Keratinocyte (primary cell): ENCODE results near the gene UFM1. TPM values are rescaled to one million over a fixed set of nuclear protein-coding genes. Genes with fewer than 3 reads are reported as not detected.
"Not testable (repeated sequence)": the region's sequence is repeated elsewhere in the genome, so short reads cannot be mapped to it uniquely, and the experiment has no call there.

ENCODE experiments used
- DNase-seq: peaks from one replicate; pipeline ENCODE4 v3.0.0-alpha.2; 2011; ENCODE audit warnings: low read depth, missing footprints, low spot score
- FAIRE-seq: peaks from 2 replicates; lab custom pipeline; 2011; peaks lifted over from hg19 to GRCh38; lab: Jason Lieb, UNC
- H2AFZ ChIP-seq: 2 replicates; pipeline ENCODE4 v1.6.0; 2012; ENCODE audit warnings: low read length, control low read depth, inconsistent platforms; ENCODE audit not compliant: control insufficient read depth
- H3K27ac ChIP-seq: 2 replicates; pipeline ENCODE4 v1.5.1; 2011; ENCODE audit warnings: low read length; ENCODE audit not compliant: control insufficient read depth, insufficient read depth
- H3K27me3 ChIP-seq: 3 replicates; pipeline ENCODE4 v1.6.0; 2011; ENCODE audit warnings: low read length; ENCODE audit not compliant: control insufficient read depth, insufficient read depth; ENCODE audit errors: extremely low read depth
- H3K36me3 ChIP-seq, 2 experiments: 2 replicates in 1 of 2; 3 replicates in 1 of 2; pipeline ENCODE4 v1.5.1; 2011; ENCODE audit warnings: low read length in 2 of 2, mild to moderate bottlenecking in 1 of 2; ENCODE audit not compliant: control insufficient read depth in 2 of 2, insufficient read depth in 2 of 2; ENCODE audit errors: extremely low read depth in 1 of 2
- H3K4me1 ChIP-seq: 3 replicates; pipeline ENCODE4 v1.5.1; 2011; ENCODE audit warnings: low read length; ENCODE audit not compliant: control insufficient read depth, insufficient read depth; ENCODE audit errors: extremely low read depth
- H3K4me2 ChIP-seq: 3 replicates; pipeline ENCODE4 v1.6.0; 2011; ENCODE audit warnings: low read depth, low read length; ENCODE audit not compliant: control insufficient read depth, insufficient read depth; ENCODE audit errors: extremely low read depth
- H3K4me3 ChIP-seq, 3 experiments: fragments of 200-600 bp in 1 of 3; sonication (generic) in 1 of 3; 2 replicates in 2 of 3; 3 replicates in 1 of 3; pipeline ENCODE4 v1.5.1; 2011 to 2016; ENCODE audit warnings: low read length in 3 of 3, mild to moderate bottlenecking in 3 of 3, control low read depth in 2 of 3, inconsistent platforms in 1 of 3, low read depth in 1 of 3, mixed read lengths in 1 of 3, mixed run types in 1 of 3, moderate library complexity in 1 of 3; ENCODE audit not compliant: control insufficient read depth in 2 of 3, insufficient read depth in 2 of 3; ENCODE audit errors: extremely low read depth in 1 of 3
- H3K79me2 ChIP-seq: 2 replicates; pipeline ENCODE4 v1.6.0; 2012; ENCODE audit warnings: low read length; ENCODE audit not compliant: control insufficient read depth, insufficient read depth
- H3K9ac ChIP-seq: 3 replicates; pipeline ENCODE4 v1.6.0; 2011; ENCODE audit warnings: low read length; ENCODE audit not compliant: control insufficient read depth, insufficient read depth; ENCODE audit errors: extremely low read depth
- H3K9me1 ChIP-seq: 3 replicates; pipeline ENCODE4 v1.6.0; 2011; ENCODE audit warnings: low read length; ENCODE audit not compliant: control insufficient read depth, insufficient read depth; ENCODE audit errors: extremely low read depth
- H3K9me3 ChIP-seq: 2 replicates; pipeline ENCODE4 v1.5.1; 2012; ENCODE audit warnings: low read depth, low read length; ENCODE audit not compliant: control insufficient read depth
- H4K20me1 ChIP-seq: 3 replicates; pipeline ENCODE4 v1.6.0; 2011; ENCODE audit warnings: low read length; ENCODE audit not compliant: control insufficient read depth, insufficient read depth; ENCODE audit errors: extremely low read depth
- EZH2 ChIP-seq: IDR thresholded peaks from one replicate; pipeline ENCODE4 v1.6.1; 2012; ENCODE audit warnings: inconsistent platforms, mild to moderate bottlenecking, low read length, moderate library complexity
- dilution Hi-C: fragments of 300-500 bp; cut with MboI; formaldehyde crosslinking; loops from one replicate; pipeline ENCODE4 v1.7.0; 2020; ENCODE audit warnings: low sequenced_read_pairs; ENCODE audit not compliant: extremely low pct_ligation_motif_present
- polyA plus RNA-seq, 5 experiments: library from polyadenylated mRNA; depleted of rRNA in 3 of 5; stranded (reverse) in 3 of 5; stranded (forward) in 1 of 5; unstranded in 1 of 5; fragments of >200 nt; gene quantifications; 1 replicate in 1 of 5; 2 replicates in 3 of 5; 3 replicates in 1 of 5; pipeline versions ENCODE4 v1.2.1 to v1.2.3, GENCODE V29; 2011 to 2012; ENCODE audit warnings: missing spikeins in 2 of 5, low read depth in 1 of 5, low replicate concordance in 1 of 5
- TF ChIP-seq, protein P1 (sequence below), 3 experiments: IDR thresholded peaks in 1 of 3; conservative IDR thresholded peaks in 1 of 3; optimal IDR thresholded peaks in 1 of 3; 2 replicates in 2 of 3; 3 replicates in 1 of 3; pipeline versions ENCODE3 to v1.5.1; 2011; ENCODE audit warnings: low read length in 3 of 3, mild to moderate bottlenecking in 3 of 3, moderate library complexity in 2 of 3, control low read depth in 1 of 3, inconsistent platforms in 1 of 3; ENCODE audit not compliant: insufficient read depth in 2 of 3; ENCODE audit errors: extremely low read depth in 1 of 3

The UFM1 gene
- polyA plus RNA-seq, 1 donor (not counting 4 experiments of a cell fraction or from before 2014, with no cell fraction given), result 67.1 TPM

DNA sequence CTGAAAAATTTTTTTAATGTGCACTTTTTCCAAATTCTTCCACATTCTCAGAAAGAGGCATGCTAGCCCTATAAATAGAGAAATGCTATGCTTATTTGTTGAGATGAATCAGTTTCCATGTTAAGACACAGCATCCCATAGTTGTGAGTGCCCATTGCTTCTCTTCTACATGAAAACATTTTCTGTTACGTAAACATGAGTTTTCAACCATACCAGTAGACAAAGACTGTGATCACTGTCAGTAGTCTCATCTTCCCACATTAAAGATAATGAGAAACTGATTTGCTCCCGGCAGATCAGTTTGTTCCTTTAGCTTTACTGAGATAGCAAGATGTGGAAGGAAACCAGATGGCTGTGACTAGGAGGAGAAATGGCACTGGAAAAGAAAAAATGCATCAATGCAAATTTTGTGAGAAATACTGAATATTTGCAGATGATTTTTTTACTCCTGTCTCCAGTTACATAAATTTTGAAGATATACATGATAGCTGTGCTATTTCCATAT, 45.8 kb upstream of the UFM1 start:
- Histone ChIP-seq H4K20me1 (no peaks in the 10 kb centered on the region), H3K36me3 (no peaks in the 10 kb centered on the region), H2AFZ (no peak overlapping the region), H3K9ac (no peak overlapping the region), H3K79me2 (no peaks in the 10 kb centered on the region), H3K9me3 (no peaks in the 10 kb centered on the region), H3K9me1 (no peaks in the 10 kb centered on the region), H3K4me3 (no peak overlapping the region), H3K4me1 (peaks cover 6% of the 10 kb centered on the region), H3K27me3 (no peaks in the 10 kb centered on the region), H3K27ac (no peak overlapping the region), H3K4me2 (no peak overlapping the region)
- DNase-seq (no peak), FAIRE-seq (no peak)
- no peak for TF ChIP-seq EZH2
- dilution Hi-C loops, result no loop called here

DNA sequence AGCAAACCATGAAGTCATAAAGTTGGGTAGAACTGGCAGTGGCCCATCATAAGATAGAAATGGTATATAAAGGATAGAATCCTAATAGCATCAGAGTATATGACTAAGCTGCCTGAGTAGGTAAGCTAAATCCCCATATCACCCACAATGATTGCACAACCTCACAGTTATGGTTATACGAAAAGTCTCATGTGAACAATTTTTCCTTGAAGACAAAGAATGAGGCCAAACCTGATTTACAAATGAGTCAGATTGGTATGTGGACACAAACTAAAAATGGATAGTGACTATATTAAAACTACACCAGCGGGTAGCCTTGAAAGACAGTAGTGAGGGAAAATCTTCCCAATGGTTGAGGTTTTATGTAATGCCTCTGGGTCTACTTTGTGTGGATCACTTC, 40.9 kb upstream of the UFM1 start:
- FAIRE-seq, result peak; percentile 75
- Histone ChIP-seq H3K4me3 (peak overlapping the region in 1 of 3 experiments; percentile 35), H3K27ac (peak overlapping the region; percentile 89), H3K79me2 (no peaks in the 10 kb centered on the region), H3K9me1 (no peaks in the 10 kb centered on the region), H3K27me3 (no peaks in the 10 kb centered on the region), H3K9ac (peak overlapping the region; percentile 2), H3K9me3 (no peaks in the 10 kb centered on the region), H3K4me1 (peaks cover 11% of the 10 kb centered on the region), H3K36me3 (no peaks in the 10 kb centered on the region), H2AFZ (no peak overlapping the region), H3K4me2 (peak overlapping the region; percentile 68), H4K20me1 (no peaks in the 10 kb centered on the region)
- TF ChIP-seq, protein P1, sequence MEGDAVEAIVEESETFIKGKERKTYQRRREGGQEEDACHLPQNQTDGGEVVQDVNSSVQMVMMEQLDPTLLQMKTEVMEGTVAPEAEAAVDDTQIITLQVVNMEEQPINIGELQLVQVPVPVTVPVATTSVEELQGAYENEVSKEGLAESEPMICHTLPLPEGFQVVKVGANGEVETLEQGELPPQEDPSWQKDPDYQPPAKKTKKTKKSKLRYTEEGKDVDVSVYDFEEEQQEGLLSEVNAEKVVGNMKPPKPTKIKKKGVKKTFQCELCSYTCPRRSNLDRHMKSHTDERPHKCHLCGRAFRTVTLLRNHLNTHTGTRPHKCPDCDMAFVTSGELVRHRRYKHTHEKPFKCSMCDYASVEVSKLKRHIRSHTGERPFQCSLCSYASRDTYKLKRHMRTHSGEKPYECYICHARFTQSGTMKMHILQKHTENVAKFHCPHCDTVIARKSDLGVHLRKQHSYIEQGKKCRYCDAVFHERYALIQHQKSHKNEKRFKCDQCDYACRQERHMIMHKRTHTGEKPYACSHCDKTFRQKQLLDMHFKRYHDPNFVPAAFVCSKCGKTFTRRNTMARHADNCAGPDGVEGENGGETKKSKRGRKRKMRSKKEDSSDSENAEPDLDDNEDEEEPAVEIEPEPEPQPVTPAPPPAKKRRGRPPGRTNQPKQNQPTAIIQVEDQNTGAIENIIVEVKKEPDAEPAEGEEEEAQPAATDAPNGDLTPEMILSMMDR (optimal IDR thresholded peaks at IDR 0.05 in 1 of 3, IDR thresholded peaks at IDR 0.05 in 1 of 3, conservative IDR thresholded peaks at IDR 0.05 in 1 of 3; ENCODE audit: extremely low read depth in 1 of 3, insufficient read depth in 2 of 3, low read length in 3 of 3), result no peak
- TF ChIP-seq EZH2, result no peak
- dilution Hi-C loops, result no loop called here
- DNase-seq, result peak; percentile 89

DNA sequence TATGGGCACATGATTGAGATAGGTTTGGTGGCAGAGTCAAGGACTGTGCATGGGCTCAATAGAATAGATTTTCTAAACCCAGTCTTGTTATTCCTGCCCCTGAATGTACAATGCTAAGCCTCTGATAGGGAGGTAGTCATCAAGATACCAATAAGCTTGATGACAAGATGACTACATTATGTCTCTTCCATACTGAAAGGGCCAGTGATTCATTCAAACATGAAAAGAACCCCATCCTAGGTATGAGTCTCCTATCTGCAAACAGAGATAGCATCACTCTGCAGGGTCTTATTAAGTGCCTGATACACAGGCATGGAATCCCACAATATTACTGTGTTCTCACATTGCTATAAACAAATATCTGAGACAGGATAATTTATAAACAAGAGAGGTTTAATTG, 40.3 kb upstream of the UFM1 start:
- Histone ChIP-seq H3K4me1 (peaks cover 11% of the 10 kb centered on the region), H3K9me1 (no peaks in the 10 kb centered on the region), H3K9ac (peak overlapping the region; percentile 2), H4K20me1 (no peaks in the 10 kb centered on the region), H3K4me3 (peak overlapping the region in 2 of 3 experiments; percentile 8 to 35), H3K4me2 (peak overlapping the region; percentile 68), H3K27ac (peak overlapping the region; percentile 89), H2AFZ (peak overlapping the region; percentile 47), H3K9me3 (no peaks in the 10 kb centered on the region), H3K36me3 (no peaks in the 10 kb centered on the region), H3K79me2 (no peaks in the 10 kb centered on the region), H3K27me3 (no peaks in the 10 kb centered on the region)
- DNase-seq (peak; percentile 63), FAIRE-seq (peak; percentile 74)
- dilution Hi-C loops, result no loop called here
- TF ChIP-seq, protein P1 (optimal IDR thresholded peaks at IDR 0.05 in 1 of 3, IDR thresholded peaks at IDR 0.05 in 1 of 3, conservative IDR thresholded peaks at IDR 0.05 in 1 of 3; ENCODE audit: extremely low read depth in 1 of 3, insufficient read depth in 2 of 3, low read length in 3 of 3), result no peak
- no peak for TF ChIP-seq EZH2

DNA sequence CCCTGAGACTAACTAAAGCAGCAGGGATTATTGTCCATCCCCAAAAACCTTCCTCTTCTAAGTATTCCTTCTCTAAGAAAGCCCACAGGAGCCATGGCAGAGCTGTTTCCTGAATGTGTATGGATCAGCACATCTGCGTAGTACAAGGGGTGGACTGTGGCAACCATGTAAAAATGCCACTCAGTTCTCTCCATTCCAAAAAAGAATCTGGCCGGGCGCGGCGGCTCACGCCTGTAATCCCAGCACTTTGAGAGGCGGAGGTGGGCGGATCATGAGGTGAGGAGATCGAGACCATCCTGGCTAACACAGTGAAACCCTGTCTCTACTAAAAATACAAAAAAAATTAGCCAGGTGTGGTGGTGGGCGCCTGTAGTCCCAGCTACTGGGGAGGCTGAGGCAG, 38.5 kb upstream of the UFM1 start:
- H3K9me1 ChIP-seq, H3K9ac ChIP-seq, dilution Hi-C loops, FAIRE-seq, H3K4me2 ChIP-seq, H4K20me1 ChIP-seq, H3K4me3 ChIP-seq, H3K27me3 ChIP-seq, H3K9me3 ChIP-seq, H3K27ac ChIP-seq, H3K79me2 ChIP-seq, DNase-seq, H2AFZ ChIP-seq, H3K36me3 ChIP-seq: not testable (repeated sequence)
- H3K4me1 ChIP-seq, result peaks cover 11% of the 10 kb centered on the region
